Keratinocyte (primary cell): ENCODE measurements around the gene SAMD4A.

Experiments
- CTCF ChIP-seq, 3 experiments: IDR thresholded peaks in 1 of 3; conservative IDR thresholded peaks in 1 of 3; optimal IDR thresholded peaks in 1 of 3; 2 replicates in 2 of 3; 3 replicates in 1 of 3; pipeline versions ENCODE3 to v1.5.1; 2011; ENCODE audit warnings: low read length in 3 of 3, mild to moderate bottlenecking in 3 of 3, moderate library complexity in 2 of 3, control low read depth in 1 of 3, inconsistent platforms in 1 of 3; ENCODE audit not compliant: insufficient read depth in 2 of 3; ENCODE audit errors: extremely low read depth in 1 of 3
- EZH2 ChIP-seq: IDR thresholded peaks from one replicate; pipeline ENCODE4 v1.6.1; 2012; ENCODE audit warnings: inconsistent platforms, mild to moderate bottlenecking, low read length, moderate library complexity

GRCh38 chr14:54681811-54682261 is 114.9 kb downstream of the SAMD4A start:
- no peak for TF ChIP-seq CTCF (optimal IDR thresholded peaks at IDR 0.05 in 1 of 3, IDR thresholded peaks at IDR 0.05 in 1 of 3, conservative IDR thresholded peaks at IDR 0.05 in 1 of 3; ENCODE audit: extremely low read depth in 1 of 3, insufficient read depth in 2 of 3, low read length in 3 of 3)
- TF ChIP-seq EZH2, result no peak
